CD4-positive, CD25-positive, alpha-beta regulatory T cell (primary cell): ENCODE data around the gene AGAP1. TPM values are rescaled to one million over a fixed set of nuclear protein-coding genes. Genes with fewer than 3 reads are reported as not detected.

Experiments used
- ATAC-seq, 2 donors: fragments of 150-1000 bp; cut with Tn5 transposase; one replicate each; pipeline ENCODE4 v1.10.0; 2021; ENCODE audit warnings: low read depth in 2 of 2, moderate number of reproducible peaks in 2 of 2, moderate library complexity in 1 of 2
- DNase-seq, 3 donors: peaks; one replicate each; pipeline versions ENCODE4 v3.0.0 to v3.0.0-alpha.2; 2012 to 2022; ENCODE audit warnings: mixed read lengths in 1 of 3
- H3K27ac ChIP-seq: one replicate; pipeline ENCODE4 v1.7.0; 2013; ENCODE audit warnings: mild to moderate bottlenecking, low read length; ENCODE audit not compliant: insufficient read depth, poor library complexity, severe bottlenecking
- H3K27me3 ChIP-seq: one replicate; pipeline ENCODE4 v1.7.0; 2013; ENCODE audit warnings: low read length; ENCODE audit not compliant: control insufficient read depth, insufficient read depth
- H3K36me3 ChIP-seq: one replicate; pipeline ENCODE4 v1.7.0; 2013; ENCODE audit warnings: mild to moderate bottlenecking, low read length, moderate library complexity; ENCODE audit not compliant: control insufficient read depth, insufficient read depth
- H3K4me1 ChIP-seq: 2 replicates; pipeline ENCODE4 v1.7.0; 2013; ENCODE audit warnings: mild to moderate bottlenecking, low read length; ENCODE audit not compliant: insufficient read depth, control insufficient read depth, poor library complexity, severe bottlenecking
- H3K4me3 ChIP-seq: one replicate; pipeline ENCODE4 v1.7.0; 2013; ENCODE audit warnings: low read depth, mild to moderate bottlenecking, low read length, moderate library complexity
- H3K9me3 ChIP-seq, 2 experiments: 1 replicate in 1 of 2; 2 replicates in 1 of 2; pipeline ENCODE4 v1.7.0; 2013; ENCODE audit warnings: low read length in 2 of 2, mild to moderate bottlenecking in 1 of 2, moderate library complexity in 1 of 2; ENCODE audit not compliant: control insufficient read depth in 2 of 2
- H3K27ac Mint-ChIP-seq, 3 donors: one replicate each; pipeline ENCODE4 v1.8.0; 2020 to 2022; ENCODE audit warnings: mild to moderate bottlenecking in 3 of 3, mixed read lengths in 3 of 3, moderate library complexity in 2 of 3
- H3K27me3 Mint-ChIP-seq: one replicate; pipeline ENCODE4 v1.8.0; 2022; ENCODE audit warnings: mild to moderate bottlenecking, mixed read lengths
- H3K36me3 Mint-ChIP-seq: one replicate; pipeline ENCODE4 v1.8.0; 2020; ENCODE audit warnings: mixed read lengths
- H3K4me1 Mint-ChIP-seq, 4 donors: one replicate each; pipeline ENCODE4 v1.8.0; 2020 to 2022; ENCODE audit warnings: mixed read lengths in 4 of 4, mild to moderate bottlenecking in 1 of 4
- H3K4me3 Mint-ChIP-seq, 4 donors: one replicate each; pipeline ENCODE4 v1.8.0; 2020 to 2022; ENCODE audit warnings: mild to moderate bottlenecking in 4 of 4, mixed read lengths in 4 of 4, moderate library complexity in 3 of 4
- H3K9me3 Mint-ChIP-seq, 7 donors: one replicate each; pipeline ENCODE4 v1.8.0; 2020 to 2022; ENCODE audit warnings: mixed read lengths in 7 of 7, mild to moderate bottlenecking in 3 of 7, moderate library complexity in 2 of 7
- polyA plus RNA-seq, 4 donors: library from polyadenylated mRNA; unstranded; fragments of 300-500 nt; fragmentation: Illumina TruSeq; gene quantifications; one replicate each; pipeline ENCODE4 v1.2.3, GENCODE V29; 2021
- total RNA-seq: library from RNA; stranded (reverse); gene quantifications from one replicate; pipeline ENCODE4 v1.2.3, GENCODE V29; 2022

AGAP1 gene
- total and polyA plus RNA-seq, 5 donors from 2014 or later, result 0.99 TPM; not detected in 4

GRCh38 chr2:235832941-235833340 lies 339.1 kb downstream of the AGAP1 start:
- Histone ChIP-seq H3K4me3 (no peak overlapping the region), H3K4me1 (no peaks in the 10 kb centered on the region), H3K9me3 (no peaks in the 10 kb centered on the region), H3K27me3 (no peaks in the 10 kb centered on the region), H3K27ac (no peak overlapping the region), H3K36me3 (no peaks in the 10 kb centered on the region)
- Mint-ChIP-seq H3K36me3 (no peaks in the 10 kb centered on the region), H3K4me1 (no peaks in the 10 kb centered on the region), H3K27me3 (peaks cover 5% of the 10 kb centered on the region), H3K9me3 (no peaks in the 10 kb centered on the region), H3K4me3 (no peak overlapping the region), H3K27ac (no peak overlapping the region)
- no peak for DNase-seq
- ATAC-seq, result no peak

GRCh38 chr2:235833971-235834620 lies 340.3 kb downstream of the AGAP1 start:
- DNase-seq (no peak), ATAC-seq (no peak)
- no peaks in the 10 kb centered on the region for H3K4me1 ChIP-seq
- no peaks in the 10 kb centered on the region for H3K4me1 Mint-ChIP-seq
- H3K4me3 ChIP-seq, result no peak overlapping the region
- no peaks in the 10 kb centered on the region for H3K9me3 ChIP-seq
- no peak overlapping the region for H3K27ac Mint-ChIP-seq
- H3K36me3 Mint-ChIP-seq, result no peaks in the 10 kb centered on the region
- peaks cover 5% of the 10 kb centered on the region for H3K27me3 Mint-ChIP-seq
- H3K27me3 ChIP-seq, result no peaks in the 10 kb centered on the region
- no peaks in the 10 kb centered on the region for H3K36me3 ChIP-seq
- no peaks in the 10 kb centered on the region for H3K9me3 Mint-ChIP-seq
- H3K27ac ChIP-seq, result no peak overlapping the region
- no peak overlapping the region for H3K4me3 Mint-ChIP-seq

- Mint-ChIP-seq H3K9me3 (no peaks in the 10 kb centered on the region), H3K4me3 (no peak overlapping the region), H3K27me3 (peaks cover 5% of the 10 kb centered on the region), H3K4me1 (no peaks in the 10 kb centered on the region), H3K27ac (no peak overlapping the region), H3K36me3 (no peaks in the 10 kb centered on the region)
- Histone ChIP-seq H3K27ac (no peak overlapping the region), H3K36me3 (no peaks in the 10 kb centered on the region), H3K9me3 (no peaks in the 10 kb centered on the region), H3K4me1 (no peaks in the 10 kb centered on the region), H3K4me3 (no peak overlapping the region), H3K27me3 (no peaks in the 10 kb centered on the region)
- DNase-seq, result no peak
- no peak for ATAC-seq
Measured at GRCh38 chr2:235834781-235835180, 340.9 kb downstream of the AGAP1 start.

GRCh38 chr2:235835810-235836209 lies 342.0 kb downstream of the AGAP1 start:
- H3K4me3 Mint-ChIP-seq, result no peak overlapping the region
- H3K9me3 Mint-ChIP-seq, result no peaks in the 10 kb centered on the region
- Histone ChIP-seq H3K4me3 (no peak overlapping the region), H3K27ac (no peak overlapping the region), H3K36me3 (no peaks in the 10 kb centered on the region), H3K4me1 (no peaks in the 10 kb centered on the region), H3K9me3 (no peaks in the 10 kb centered on the region), H3K27me3 (no peaks in the 10 kb centered on the region)
- H3K27me3 Mint-ChIP-seq, result peaks cover 5% of the 10 kb centered on the region
- H3K36me3 Mint-ChIP-seq, result no peaks in the 10 kb centered on the region
- ATAC-seq (no peak), DNase-seq (no peak)
- H3K27ac Mint-ChIP-seq, result no peak overlapping the region
- H3K4me1 Mint-ChIP-seq, result no peaks in the 10 kb centered on the region

- H3K27me3 ChIP-seq, result no peaks in the 10 kb centered on the region
- H3K27ac ChIP-seq, result no peak overlapping the region
- Mint-ChIP-seq H3K9me3 (no peaks in the 10 kb centered on the region), H3K27ac (no peak overlapping the region), H3K27me3 (peaks cover 5% of the 10 kb centered on the region), H3K4me3 (no peak overlapping the region), H3K36me3 (no peaks in the 10 kb centered on the region), H3K4me1 (no peaks in the 10 kb centered on the region)
- ATAC-seq (no peak), DNase-seq (no peak)
- no peaks in the 10 kb centered on the region for H3K9me3 ChIP-seq
- no peak overlapping the region for H3K4me3 ChIP-seq
- no peaks in the 10 kb centered on the region for H3K4me1 ChIP-seq
- H3K36me3 ChIP-seq, result no peaks in the 10 kb centered on the region
Measured at GRCh38 chr2:235836491-235836911, 342.7 kb downstream of the AGAP1 start.

- Mint-ChIP-seq H3K27ac (no peak overlapping the region), H3K36me3 (no peaks in the 10 kb centered on the region), H3K27me3 (no peaks in the 10 kb centered on the region), H3K4me1 (no peaks in the 10 kb centered on the region), H3K4me3 (no peak overlapping the region), H3K9me3 (no peaks in the 10 kb centered on the region)
- ATAC-seq (no peak), DNase-seq (no peak)
- no peaks in the 10 kb centered on the region for H3K36me3 ChIP-seq
- H3K27ac ChIP-seq, result no peak overlapping the region
- H3K4me3 ChIP-seq, result no peak overlapping the region
- H3K27me3 ChIP-seq, result no peaks in the 10 kb centered on the region
- H3K9me3 ChIP-seq, result no peaks in the 10 kb centered on the region
- H3K4me1 ChIP-seq, result no peaks in the 10 kb centered on the region
Measured at GRCh38 chr2:235839226-235839625, 345.4 kb downstream of the AGAP1 start.

GRCh38 chr2:235839974-235840373 lies 346.1 kb downstream of the AGAP1 start:
- DNase-seq, result no peak
- H3K9me3 Mint-ChIP-seq, result no peaks in the 10 kb centered on the region
- H3K27me3 Mint-ChIP-seq, result no peaks in the 10 kb centered on the region
- Histone ChIP-seq H3K4me3 (no peak overlapping the region), H3K27me3 (no peaks in the 10 kb centered on the region), H3K36me3 (no peaks in the 10 kb centered on the region), H3K27ac (no peak overlapping the region), H3K9me3 (no peaks in the 10 kb centered on the region), H3K4me1 (no peaks in the 10 kb centered on the region)
- H3K4me3 Mint-ChIP-seq, result no peak overlapping the region
- no peaks in the 10 kb centered on the region for H3K36me3 Mint-ChIP-seq
- no peaks in the 10 kb centered on the region for H3K4me1 Mint-ChIP-seq
- no peak for ATAC-seq
- no peak overlapping the region for H3K27ac Mint-ChIP-seq

- DNase-seq, result no peak
- Histone ChIP-seq H3K9me3 (no peaks in the 10 kb centered on the region), H3K4me1 (no peaks in the 10 kb centered on the region), H3K27ac (no peak overlapping the region), H3K27me3 (no peaks in the 10 kb centered on the region), H3K36me3 (no peaks in the 10 kb centered on the region), H3K4me3 (no peak overlapping the region)
- Mint-ChIP-seq H3K27ac (no peak overlapping the region), H3K36me3 (no peaks in the 10 kb centered on the region), H3K4me3 (no peak overlapping the region), H3K9me3 (no peaks in the 10 kb centered on the region), H3K27me3 (no peaks in the 10 kb centered on the region), H3K4me1 (no peaks in the 10 kb centered on the region)
- ATAC-seq, result no peak
Measured at GRCh38 chr2:235841863-235842262, 348.0 kb downstream of the AGAP1 start.
